Activated naive CD8-positive, alpha-beta T cell (primary cell): ENCODE results near the gene ANGPTL7.

Experiments used
- H3K27ac Mint-ChIP-seq: one replicate; pipeline ENCODE4 v1.8.0; 2021; ENCODE audit warnings: mixed read lengths
- H3K27me3 Mint-ChIP-seq: one replicate; pipeline ENCODE4 v1.8.0; 2021; ENCODE audit warnings: mixed read lengths
- H3K36me3 Mint-ChIP-seq: one replicate; pipeline ENCODE4 v1.8.0; 2021; ENCODE audit warnings: mixed read lengths
- H3K4me1 Mint-ChIP-seq: one replicate; pipeline ENCODE4 v1.8.0; 2021; ENCODE audit warnings: low read depth, mixed read lengths
- H3K4me3 Mint-ChIP-seq: one replicate; pipeline ENCODE4 v1.8.0; 2021; ENCODE audit warnings: mild to moderate bottlenecking, mixed read lengths
- H3K9me3 Mint-ChIP-seq: one replicate; pipeline ENCODE4 v1.8.0; 2021; ENCODE audit warnings: low read depth, mixed read lengths

Gene ANGPTL7, protein sequence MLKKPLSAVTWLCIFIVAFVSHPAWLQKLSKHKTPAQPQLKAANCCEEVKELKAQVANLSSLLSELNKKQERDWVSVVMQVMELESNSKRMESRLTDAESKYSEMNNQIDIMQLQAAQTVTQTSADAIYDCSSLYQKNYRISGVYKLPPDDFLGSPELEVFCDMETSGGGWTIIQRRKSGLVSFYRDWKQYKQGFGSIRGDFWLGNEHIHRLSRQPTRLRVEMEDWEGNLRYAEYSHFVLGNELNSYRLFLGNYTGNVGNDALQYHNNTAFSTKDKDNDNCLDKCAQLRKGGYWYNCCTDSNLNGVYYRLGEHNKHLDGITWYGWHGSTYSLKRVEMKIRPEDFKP

GRCh38 chr1:11188858-11189451 lies at the start of gene ANGPTL7:
Gene ANGPTL7 (plus strand): TSS chr1:11189355. CDS start chr1:11189580, 225 bp downstream.
- H3K4me3 Mint-ChIP-seq: no peak within 1 kb of the TSS
- no peaks in the 10 kb centered on the region for H3K9me3 Mint-ChIP-seq
- peaks cover 3% of the 10 kb centered on the region for H3K36me3 Mint-ChIP-seq
- no peaks in the 10 kb centered on the region for H3K27me3 Mint-ChIP-seq
- no peaks in the 10 kb centered on the region for H3K4me1 Mint-ChIP-seq
- no peak within 1 kb of the TSS for H3K27ac Mint-ChIP-seq

DNA sequence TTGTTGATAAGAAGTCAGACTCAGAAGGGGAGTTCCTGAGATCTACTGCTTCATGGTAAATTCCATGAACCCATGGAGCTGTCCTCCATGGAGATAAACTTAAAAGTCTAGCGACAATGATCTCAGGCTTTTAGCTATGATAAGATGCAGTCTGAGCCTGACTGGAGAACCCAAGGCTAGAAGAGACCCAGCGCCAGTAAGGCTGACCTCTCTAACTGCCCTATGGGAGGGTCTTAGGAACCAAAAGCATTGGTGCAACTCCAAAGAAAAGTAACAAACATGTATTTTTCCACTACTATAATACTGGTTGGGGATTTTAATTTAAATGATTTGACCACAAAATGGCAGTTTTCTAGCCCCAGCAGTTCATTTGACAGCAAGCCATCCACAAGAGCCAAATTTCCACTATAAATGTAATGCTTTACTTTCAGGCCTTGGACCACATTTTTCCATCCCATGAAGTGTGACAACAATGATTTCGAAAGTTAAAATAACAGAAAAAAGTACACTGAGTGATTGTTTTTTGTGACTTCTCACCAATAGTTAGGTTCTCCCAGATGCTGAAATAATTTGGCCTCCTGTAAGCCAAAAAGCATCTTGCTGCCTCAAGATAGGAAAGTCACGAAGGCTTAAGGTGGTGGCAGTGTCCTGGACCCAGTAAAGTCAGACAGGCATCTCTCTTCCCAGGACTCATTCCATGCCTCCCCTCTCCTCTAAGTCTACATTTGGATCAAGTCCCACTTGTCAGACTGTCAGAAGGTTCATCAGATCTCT lies 46.4 kb upstream of the ANGPTL7 start:
- Mint-ChIP-seq H3K27me3 (no peaks in the 10 kb centered on the region), H3K4me1 (peaks cover 5% of the 10 kb centered on the region), H3K36me3 (peaks cover 7% of the 10 kb centered on the region), H3K27ac (peak overlapping the region; percentile 17), H3K9me3 (no peaks in the 10 kb centered on the region), H3K4me3 (no peak overlapping the region)

DNA sequence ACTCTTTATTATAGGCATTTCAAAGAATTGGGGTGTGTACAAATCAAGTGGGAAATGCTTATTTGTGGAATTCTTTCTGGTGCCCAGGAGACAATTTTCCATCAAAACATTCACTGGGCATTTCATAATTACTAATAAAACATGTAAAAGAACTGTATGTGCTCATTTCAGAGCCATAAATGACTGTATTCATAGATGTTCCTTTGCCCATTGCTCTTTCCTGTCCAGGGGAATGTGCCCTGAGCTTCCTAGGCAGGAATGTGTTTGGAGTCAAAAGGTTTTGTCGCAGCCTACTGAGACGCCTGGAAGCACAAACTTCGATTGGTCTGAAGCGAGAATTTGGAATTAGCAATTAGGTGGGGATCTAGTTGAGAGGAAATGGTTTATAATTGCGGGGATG lies 45.8 kb upstream of the ANGPTL7 start:
- Mint-ChIP-seq H3K27me3 (no peaks in the 10 kb centered on the region), H3K4me3 (no peak overlapping the region), H3K4me1 (peaks cover 5% of the 10 kb centered on the region), H3K27ac (peak overlapping the region; percentile 67), H3K36me3 (peaks cover 7% of the 10 kb centered on the region), H3K9me3 (no peaks in the 10 kb centered on the region)

GRCh38 chr1:11143907-11144306 lies 45.2 kb upstream of the ANGPTL7 start:
- H3K4me1 Mint-ChIP-seq: peaks cover 5% of the 10 kb centered on the region
- no peaks in the 10 kb centered on the region for H3K27me3 Mint-ChIP-seq
- peak overlapping the region; percentile 67 for H3K27ac Mint-ChIP-seq
- H3K9me3 Mint-ChIP-seq: no peaks in the 10 kb centered on the region
- H3K36me3 Mint-ChIP-seq: peaks cover 5% of the 10 kb centered on the region
- no peak overlapping the region for H3K4me3 Mint-ChIP-seq

- Mint-ChIP-seq H3K27me3 (no peaks in the 10 kb centered on the region), H3K36me3 (peaks cover 3% of the 10 kb centered on the region), H3K27ac (peak overlapping the region; percentile 67), H3K9me3 (no peaks in the 10 kb centered on the region), H3K4me3 (no peak overlapping the region), H3K4me1 (peaks cover 5% of the 10 kb centered on the region)
These were observed 44.4 kb upstream of the ANGPTL7 start for GRCh38 chr1:11144570-11145256.

- no peak overlapping the region for H3K4me3 Mint-ChIP-seq
- no peaks in the 10 kb centered on the region for H3K9me3 Mint-ChIP-seq
- no peaks in the 10 kb centered on the region for H3K27me3 Mint-ChIP-seq
- H3K36me3 Mint-ChIP-seq: peaks cover 3% of the 10 kb centered on the region
- peaks cover 5% of the 10 kb centered on the region for H3K4me1 Mint-ChIP-seq
- H3K27ac Mint-ChIP-seq: no peak overlapping the region
These were observed 43.4 kb upstream of the ANGPTL7 start for GRCh38 chr1:11145741-11146140.

- peaks cover 3% of the 10 kb centered on the region for H3K36me3 Mint-ChIP-seq
- no peaks in the 10 kb centered on the region for H3K27me3 Mint-ChIP-seq
- H3K27ac Mint-ChIP-seq: no peak overlapping the region
- no peak overlapping the region for H3K4me3 Mint-ChIP-seq
- no peaks in the 10 kb centered on the region for H3K9me3 Mint-ChIP-seq
- peaks cover 5% of the 10 kb centered on the region for H3K4me1 Mint-ChIP-seq
These were observed 41.9 kb upstream of the ANGPTL7 start for GRCh38 chr1:11147197-11147770.

DNA sequence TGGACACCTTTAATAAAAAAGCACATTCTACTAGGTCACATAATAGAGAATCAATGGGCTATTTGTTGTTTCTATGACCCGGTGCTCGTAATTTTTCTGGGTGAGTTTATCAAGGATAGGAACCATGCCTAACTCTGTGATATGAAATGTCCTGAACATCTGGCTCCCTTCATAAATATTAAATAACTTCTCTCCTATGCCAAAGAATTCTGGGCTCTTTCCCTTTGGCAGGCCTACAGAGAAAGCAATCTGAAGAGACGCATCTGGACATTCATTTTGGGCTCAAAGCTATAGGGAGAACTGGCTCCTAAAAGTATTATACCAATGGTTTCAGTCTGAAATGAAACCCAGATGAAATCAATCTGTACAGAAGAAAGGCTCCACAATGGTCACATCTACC lies 38.8 kb upstream of the ANGPTL7 start:
- peaks cover 8% of the 10 kb centered on the region for H3K36me3 Mint-ChIP-seq
- H3K4me3 Mint-ChIP-seq: no peak overlapping the region

GRCh38 chr1:11151114-11151513 lies 38.0 kb upstream of the ANGPTL7 start:
- Mint-ChIP-seq H3K4me3 (no peak overlapping the region), H3K4me1 (no peaks in the 10 kb centered on the region), H3K9me3 (no peaks in the 10 kb centered on the region), H3K36me3 (peaks cover 8% of the 10 kb centered on the region), H3K27me3 (no peaks in the 10 kb centered on the region), H3K27ac (no peak overlapping the region)

More for the DNA sequence above, 38.8 kb upstream of the ANGPTL7 start:
- no peaks in the 10 kb centered on the region for H3K4me1 Mint-ChIP-seq
- H3K27ac Mint-ChIP-seq: no peak overlapping the region
- H3K9me3 Mint-ChIP-seq: no peaks in the 10 kb centered on the region
- H3K27me3 Mint-ChIP-seq: no peaks in the 10 kb centered on the region

DNA sequence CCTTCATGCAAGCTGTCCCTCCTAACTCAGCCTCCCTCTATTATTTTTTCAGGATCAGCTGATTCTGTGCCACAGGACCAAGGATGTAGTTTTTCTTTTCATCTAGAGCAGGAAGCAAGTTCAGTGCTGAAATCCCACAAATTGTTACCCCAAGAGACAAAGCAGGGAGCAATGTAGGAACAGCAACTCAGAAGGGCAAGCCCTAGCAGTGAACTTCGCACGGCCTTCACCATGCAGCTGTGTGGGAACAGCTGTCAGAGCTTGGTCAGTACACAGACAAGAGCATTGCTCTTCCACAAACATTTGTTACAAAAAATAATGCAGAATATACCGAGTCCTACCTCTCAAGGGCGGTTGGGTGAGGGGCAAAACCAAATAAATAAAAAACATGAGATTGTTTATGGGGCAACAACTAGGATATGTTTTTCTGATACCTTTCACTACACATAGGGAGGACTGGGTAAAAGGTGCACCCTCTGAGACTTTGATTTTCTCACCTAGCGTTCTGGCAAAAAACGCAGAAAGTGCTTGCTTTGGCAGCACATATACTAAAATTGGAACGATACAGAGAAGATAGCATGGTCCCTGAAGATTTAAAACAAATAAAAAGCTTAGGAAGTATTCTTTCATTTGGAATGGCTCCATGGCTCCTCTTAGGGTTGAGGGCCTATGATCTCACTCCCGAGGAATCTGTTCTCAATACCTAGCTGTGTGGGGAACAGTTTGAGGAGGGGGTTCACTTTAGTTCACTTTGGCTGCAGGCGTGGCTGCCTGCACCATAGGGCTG lies 37.1 kb upstream of the ANGPTL7 start:
- Mint-ChIP-seq H3K27ac (no peak overlapping the region), H3K27me3 (no peaks in the 10 kb centered on the region), H3K4me1 (peaks cover 7% of the 10 kb centered on the region), H3K36me3 (peaks cover 15% of the 10 kb centered on the region), H3K4me3 (no peak overlapping the region), H3K9me3 (no peaks in the 10 kb centered on the region)

GRCh38 chr1:11152755-11153154 lies 36.4 kb upstream of the ANGPTL7 start:
- Mint-ChIP-seq H3K27ac (no peak overlapping the region), H3K9me3 (no peaks in the 10 kb centered on the region), H3K36me3 (peaks cover 18% of the 10 kb centered on the region), H3K4me3 (no peak overlapping the region), H3K4me1 (peaks cover 8% of the 10 kb centered on the region), H3K27me3 (no peaks in the 10 kb centered on the region)

DNA sequence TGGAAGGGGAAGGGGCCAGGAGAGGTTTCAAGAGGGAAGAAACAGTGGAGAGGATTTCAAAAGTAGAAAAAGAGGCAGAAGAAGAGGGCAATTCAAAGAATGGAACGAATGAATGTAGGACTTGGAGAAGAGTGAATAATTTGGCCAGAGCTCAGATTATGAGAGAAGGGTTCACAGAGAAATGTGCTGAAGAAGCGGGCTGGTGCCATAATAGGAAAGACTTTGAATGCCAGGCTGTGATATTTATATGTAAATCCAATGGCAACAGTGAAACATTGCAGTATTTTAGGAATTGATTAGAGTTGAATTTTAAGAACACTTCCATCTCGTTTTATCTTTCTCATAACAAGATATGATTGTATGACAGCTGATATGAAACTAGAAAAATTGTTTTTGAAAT lies 36.0 kb upstream of the ANGPTL7 start:
- peak overlapping the region; percentile 23 for H3K27ac Mint-ChIP-seq

GRCh38 chr1:11156441-11156840 lies 32.7 kb upstream of the ANGPTL7 start:
- peaks cover 10% of the 10 kb centered on the region for H3K4me1 Mint-ChIP-seq
- no peak overlapping the region for H3K4me3 Mint-ChIP-seq
- H3K27ac Mint-ChIP-seq: no peak overlapping the region
- H3K36me3 Mint-ChIP-seq: peaks cover 18% of the 10 kb centered on the region
- H3K9me3 Mint-ChIP-seq: no peaks in the 10 kb centered on the region
- H3K27me3 Mint-ChIP-seq: no peaks in the 10 kb centered on the region

More for the DNA sequence above, 36.0 kb upstream of the ANGPTL7 start:
- Mint-ChIP-seq H3K27me3 (no peaks in the 10 kb centered on the region), H3K4me1 (peaks cover 8% of the 10 kb centered on the region), H3K4me3 (no peak overlapping the region), H3K36me3 (peaks cover 18% of the 10 kb centered on the region), H3K9me3 (no peaks in the 10 kb centered on the region)

- peak overlapping the region; percentile 24 for H3K27ac Mint-ChIP-seq
- H3K9me3 Mint-ChIP-seq: no peaks in the 10 kb centered on the region
- H3K36me3 Mint-ChIP-seq: peaks cover 18% of the 10 kb centered on the region
- no peaks in the 10 kb centered on the region for H3K27me3 Mint-ChIP-seq
- peaks cover 10% of the 10 kb centered on the region for H3K4me1 Mint-ChIP-seq
- no peak overlapping the region for H3K4me3 Mint-ChIP-seq
These were observed 32.2 kb upstream of the ANGPTL7 start for GRCh38 chr1:11156963-11157362.
